Lower leg skin (tissue), 4 donors: ENCODE data around the gene NPHS1. TPM values are rescaled to one million over a fixed set of nuclear protein-coding genes. Genes with fewer than 3 reads are reported as not detected.

Experiments used
- DNase-seq, 2 donors: peaks; one replicate each; pipeline ENCODE4 v3.0.0-alpha.2; 2019; ENCODE audit warnings: low spot score in 2 of 2
- H3K4me3 ChIP-seq: fragments of 200-600 bp; sonication (generic); 2 replicates; pipeline ENCODE4 v1.5.1; 2017; ENCODE audit warnings: mild to moderate bottlenecking, low read depth; ENCODE audit not compliant: poor library complexity, severe bottlenecking
- POLR2A ChIP-seq, 2 donors: fragments of 450-650 bp; IDR thresholded peaks; one replicate each; pipeline ENCODE4 v1.6.1; 2016 to 2017; ENCODE audit warnings: antibody characterized with exemption in 2 of 2, mild to moderate bottlenecking in 1 of 2, moderate library complexity in 1 of 2
- WGBS, 2 donors: methylation state at CpG; one replicate each; pipeline ENCODE4 v1.1.5; 2018; 5-methylcytosine and 5-hydroxymethylcytosine counted together
- intact Hi-C: fragments of 100-400 bp; cut with DNase I; formaldehyde crosslinking; loops from one replicate; pipeline ENCODE4 v1.15.0; 2023; ENCODE audit warnings: low total_unique reads
- total RNA-seq, 4 donors: library from RNA; depleted of rRNA; stranded (reverse); fragments of >200 nt; gene quantifications; one replicate each; pipeline ENCODE4 v1.1.0, GENCODE V29; 2016
- TF ChIP-seq, protein P1 (sequence below), 3 donors: fragments of 450-650 bp; IDR thresholded peaks; one replicate each; pipeline ENCODE4 v1.5.1; 2016; ENCODE audit warnings: antibody characterized with exemption in 3 of 3, mild to moderate bottlenecking in 3 of 3, moderate library complexity in 2 of 3

The NPHS1 gene
- total RNA-seq, 4 donors from 2014 or later = not detected

DNA sequence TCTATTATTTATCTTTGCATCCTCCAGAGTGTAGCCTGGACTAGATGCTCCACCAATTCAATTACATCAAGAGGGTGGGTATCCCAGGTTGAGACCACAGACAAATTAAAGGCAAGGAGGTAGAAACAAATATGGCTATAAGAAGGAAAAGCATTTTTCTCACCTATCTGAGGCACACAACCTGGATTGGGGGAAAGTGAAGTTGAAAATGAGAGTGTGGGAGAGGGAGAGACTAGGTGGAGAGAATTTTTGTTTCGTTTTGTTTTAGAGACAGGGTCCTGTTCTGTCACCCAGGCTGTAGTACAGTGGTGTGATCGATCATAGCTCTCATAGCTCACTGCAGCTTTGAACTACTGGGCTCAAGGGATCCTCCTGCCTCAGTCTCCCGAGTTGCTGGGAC, 33.9 kb downstream of the NPHS1 start:
- no peak for TF ChIP-seq POLR2A (IDR thresholded peaks at IDR 0.05)
- WGBS, 2 donors = 65 to 67% methylated on average over 3 of the region's 3 CpGs
- intact Hi-C loops = no loop called here
- no peak overlapping the region for H3K4me3 ChIP-seq
- DNase-seq = no peak

DNA sequence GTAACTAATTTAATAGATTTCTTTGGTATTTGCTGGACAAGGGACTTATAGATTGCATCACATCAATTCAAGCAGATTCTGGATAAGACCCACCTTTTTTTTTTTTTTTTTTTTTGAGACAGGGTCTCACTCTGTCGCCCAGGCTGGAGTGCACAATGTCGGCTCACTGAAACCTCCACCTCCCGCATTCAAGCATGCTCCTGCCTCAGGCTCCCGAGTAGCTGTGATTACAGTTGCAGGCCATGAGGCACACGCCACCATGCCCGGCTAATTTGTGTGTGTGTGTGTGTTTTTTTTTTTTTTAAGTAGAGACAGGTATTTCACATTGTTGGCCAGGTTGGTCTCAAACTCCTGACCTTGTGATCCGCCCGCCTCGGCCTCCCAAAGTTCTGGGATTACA, 35.5 kb downstream of the NPHS1 start:
- TF ChIP-seq, protein P1, sequence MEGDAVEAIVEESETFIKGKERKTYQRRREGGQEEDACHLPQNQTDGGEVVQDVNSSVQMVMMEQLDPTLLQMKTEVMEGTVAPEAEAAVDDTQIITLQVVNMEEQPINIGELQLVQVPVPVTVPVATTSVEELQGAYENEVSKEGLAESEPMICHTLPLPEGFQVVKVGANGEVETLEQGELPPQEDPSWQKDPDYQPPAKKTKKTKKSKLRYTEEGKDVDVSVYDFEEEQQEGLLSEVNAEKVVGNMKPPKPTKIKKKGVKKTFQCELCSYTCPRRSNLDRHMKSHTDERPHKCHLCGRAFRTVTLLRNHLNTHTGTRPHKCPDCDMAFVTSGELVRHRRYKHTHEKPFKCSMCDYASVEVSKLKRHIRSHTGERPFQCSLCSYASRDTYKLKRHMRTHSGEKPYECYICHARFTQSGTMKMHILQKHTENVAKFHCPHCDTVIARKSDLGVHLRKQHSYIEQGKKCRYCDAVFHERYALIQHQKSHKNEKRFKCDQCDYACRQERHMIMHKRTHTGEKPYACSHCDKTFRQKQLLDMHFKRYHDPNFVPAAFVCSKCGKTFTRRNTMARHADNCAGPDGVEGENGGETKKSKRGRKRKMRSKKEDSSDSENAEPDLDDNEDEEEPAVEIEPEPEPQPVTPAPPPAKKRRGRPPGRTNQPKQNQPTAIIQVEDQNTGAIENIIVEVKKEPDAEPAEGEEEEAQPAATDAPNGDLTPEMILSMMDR (IDR thresholded peaks at IDR 0.05) = no peak
- no peak for TF ChIP-seq POLR2A (IDR thresholded peaks at IDR 0.05)
- no peak overlapping the region for H3K4me3 ChIP-seq
- intact Hi-C loops = no loop called here
- DNase-seq = no peak
- WGBS, 2 donors = 70 to 71% methylated on average over 9 of the region's 9 CpGs

DNA sequence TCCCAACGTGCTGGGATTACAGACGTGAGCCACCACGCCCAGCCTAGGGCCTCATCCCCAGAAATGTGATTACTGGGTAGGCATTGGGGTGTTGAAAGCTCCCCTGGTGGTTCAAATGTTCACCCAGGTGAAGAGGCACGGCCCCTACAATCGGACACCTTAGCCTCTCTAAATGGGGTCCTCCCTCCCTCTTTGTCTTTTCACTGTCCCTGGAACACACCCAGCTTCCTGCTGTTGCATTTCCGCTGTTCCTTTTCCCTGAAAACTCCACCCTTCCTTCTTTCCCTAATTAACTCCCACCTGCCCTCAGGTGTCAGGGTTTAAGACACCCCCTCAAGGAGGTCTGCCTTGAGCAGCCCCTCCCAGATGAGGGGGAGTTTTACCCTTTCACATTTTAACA, 36.0 kb downstream of the NPHS1 start:
- no peak for TF ChIP-seq POLR2A (IDR thresholded peaks at IDR 0.05)
- TF ChIP-seq, protein P1 (IDR thresholded peaks at IDR 0.05) = no peak
- no peak overlapping the region for H3K4me3 ChIP-seq
- intact Hi-C loops = no loop called here
- DNase-seq = no peak
- WGBS, 2 donors = 30 to 32% methylated on average over 6 of the region's 6 CpGs

DNA sequence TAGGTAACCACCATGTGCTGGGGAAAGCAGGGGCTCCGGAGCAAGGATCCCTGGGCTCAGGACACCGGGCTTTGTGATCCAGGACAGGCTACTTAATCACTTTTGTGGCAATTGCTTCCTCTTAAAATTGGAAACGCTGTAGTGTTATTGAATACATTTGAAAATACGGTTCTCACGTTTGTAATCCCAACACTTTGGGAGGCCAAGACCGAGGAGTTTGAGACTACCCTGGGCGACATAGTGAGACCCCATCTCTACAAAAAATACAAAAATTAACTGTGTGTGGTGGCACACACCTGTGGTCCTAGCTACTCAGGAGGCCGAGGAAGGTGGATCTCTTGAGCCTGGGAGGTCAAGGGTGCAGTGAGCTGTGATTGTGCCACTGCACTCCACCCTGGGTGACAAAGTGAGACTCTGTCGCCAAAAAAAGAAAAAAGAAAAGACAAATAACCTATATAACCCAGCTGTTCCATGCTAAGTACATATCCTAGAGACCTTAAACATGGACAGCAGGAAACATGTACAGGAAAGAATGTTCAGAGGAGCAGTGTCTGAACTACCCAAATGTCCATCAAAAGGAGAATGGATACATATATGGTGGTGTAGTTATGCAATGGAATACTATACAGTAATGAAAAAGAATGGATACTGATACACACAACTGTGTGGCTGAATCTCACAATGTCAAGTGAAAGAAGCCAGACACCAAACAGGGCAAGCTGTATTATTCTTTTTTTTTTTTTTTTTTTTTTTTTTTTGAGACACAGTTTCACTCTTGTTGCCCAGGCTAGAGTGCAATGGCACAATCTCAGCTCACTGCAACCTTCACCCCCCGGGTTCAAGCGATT, 39.0 kb downstream of the NPHS1 start:
- intact Hi-C loops = no loop called here
- H3K4me3 ChIP-seq = no peak overlapping the region
- DNase-seq = no peak
- TF ChIP-seq POLR2A (IDR thresholded peaks at IDR 0.05) = no peak
- TF ChIP-seq, protein P1 (IDR thresholded peaks at IDR 0.05) = no peak
- WGBS, 2 donors = 84 to 86% methylated on average over 11 of the region's 11 CpGs

DNA sequence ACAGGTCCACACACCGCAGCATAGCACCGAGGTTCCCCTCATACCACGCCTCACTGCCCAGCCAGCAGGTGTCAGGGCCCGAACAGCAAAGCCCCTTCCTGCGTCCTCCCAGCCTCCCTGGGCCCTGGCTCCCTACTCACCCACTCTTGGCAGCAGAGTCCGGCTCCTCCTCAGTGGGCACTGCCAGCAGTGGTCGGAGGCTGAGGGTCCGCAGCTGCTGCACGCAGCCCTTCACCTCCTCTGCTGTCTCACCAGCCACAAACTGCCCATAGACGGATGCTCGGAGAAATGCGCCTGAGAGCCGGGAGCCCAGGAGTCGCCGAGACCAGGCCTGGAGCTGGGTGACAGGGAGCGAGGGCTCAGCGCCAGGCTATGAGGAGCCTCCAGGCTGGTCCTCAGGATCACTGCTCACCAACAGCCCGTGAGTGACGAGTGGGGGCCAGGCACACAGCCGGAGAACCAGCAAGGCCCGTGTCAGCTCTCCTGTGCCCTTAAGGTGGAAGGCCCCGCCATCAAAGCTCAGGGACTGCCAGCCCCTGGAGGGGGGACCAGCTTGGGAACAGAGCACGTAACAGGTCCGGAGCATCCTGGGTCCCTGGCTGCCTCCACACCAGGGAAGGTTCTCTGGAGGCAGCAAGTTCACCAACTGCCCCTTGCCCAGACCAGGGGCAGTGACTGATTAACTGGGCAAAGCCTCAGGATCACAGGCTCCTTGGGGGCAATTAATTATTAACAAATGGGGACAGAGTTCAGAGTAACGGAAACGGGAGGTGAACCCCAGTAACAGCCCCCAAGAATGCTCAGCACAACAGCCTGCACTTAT, 39.9 kb downstream of the NPHS1 start, which contains the start of gene PRODH2:
TSS of gene PRODH2 (minus strand) at position 626 of the 823 bp plus-strand sequence. CDS start at position 586, 40 bp downstream.
- intact Hi-C loops = no loop called here
- DNase-seq = no peak
- TF ChIP-seq, protein P1 (IDR thresholded peaks at IDR 0.05) = no peak
- TF ChIP-seq POLR2A (IDR thresholded peaks at IDR 0.05) = no peak
- 67 to 71% methylated on average over 21 to 25 of the region's 26 CpGs for WGBS, 2 donors
- no peak within 1 kb of the TSS for H3K4me3 ChIP-seq
